A673 (cell line): Measurements from ENCODE around the gene ARSG.

Source experiments
- EZH2 ChIP-seq: fragments of 200-600 bp; sonication (generic); IDR thresholded peaks from 2 replicates; pipeline ENCODE4 v1.6.1; 2017; ENCODE audit warnings: borderline replicate concordance, low read depth, mild to moderate bottlenecking, mixed read lengths, antibody characterized with exemption, low read length; ENCODE audit not compliant: poor library complexity, severe bottlenecking
- TF ChIP-seq, protein P1 (sequence below): fragments of 300-800, 200-600 bp; sonication (generic); conservative IDR thresholded peaks from 2 replicates; pipeline ENCODE4 v1.5.1; 2017; ENCODE audit warnings: low read depth, mild to moderate bottlenecking, antibody characterized with exemption, low read length, moderate library complexity, mixed read lengths

DNA sequence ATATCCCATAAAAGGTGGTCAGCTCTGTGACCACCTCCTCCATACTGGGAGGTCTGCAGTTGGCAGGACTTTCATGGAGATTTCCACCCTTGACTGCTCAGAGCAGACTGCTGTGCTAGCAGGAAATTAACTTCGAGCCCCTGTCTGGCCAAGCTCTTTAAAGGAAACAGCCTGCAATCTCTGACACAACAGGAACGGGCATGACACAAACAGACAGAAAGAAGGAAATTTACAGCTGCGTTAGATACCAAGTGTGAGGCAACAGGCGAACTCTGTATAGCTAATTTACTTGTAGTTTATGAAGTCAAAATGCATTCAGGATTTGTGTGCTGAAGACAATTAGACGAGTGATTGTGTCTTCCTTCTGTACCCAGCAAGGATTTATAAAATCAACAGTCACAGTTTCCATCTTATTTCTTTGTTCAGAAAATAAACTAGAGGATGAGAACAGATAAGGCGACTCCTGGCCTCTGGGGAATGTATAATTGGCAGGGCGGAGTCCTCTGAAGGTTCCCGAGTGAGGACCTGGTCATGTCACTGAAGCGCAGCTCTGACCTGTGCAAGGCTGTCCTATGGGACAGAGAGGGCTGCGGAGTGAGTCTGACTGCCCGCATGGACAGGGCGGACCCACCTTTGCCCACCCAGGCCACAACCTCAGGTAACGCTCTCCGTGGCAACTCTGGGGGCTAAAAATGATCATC is 149.9 kb downstream of the ARSG start:
- TF ChIP-seq EZH2: no peak
- TF ChIP-seq, protein P1, sequence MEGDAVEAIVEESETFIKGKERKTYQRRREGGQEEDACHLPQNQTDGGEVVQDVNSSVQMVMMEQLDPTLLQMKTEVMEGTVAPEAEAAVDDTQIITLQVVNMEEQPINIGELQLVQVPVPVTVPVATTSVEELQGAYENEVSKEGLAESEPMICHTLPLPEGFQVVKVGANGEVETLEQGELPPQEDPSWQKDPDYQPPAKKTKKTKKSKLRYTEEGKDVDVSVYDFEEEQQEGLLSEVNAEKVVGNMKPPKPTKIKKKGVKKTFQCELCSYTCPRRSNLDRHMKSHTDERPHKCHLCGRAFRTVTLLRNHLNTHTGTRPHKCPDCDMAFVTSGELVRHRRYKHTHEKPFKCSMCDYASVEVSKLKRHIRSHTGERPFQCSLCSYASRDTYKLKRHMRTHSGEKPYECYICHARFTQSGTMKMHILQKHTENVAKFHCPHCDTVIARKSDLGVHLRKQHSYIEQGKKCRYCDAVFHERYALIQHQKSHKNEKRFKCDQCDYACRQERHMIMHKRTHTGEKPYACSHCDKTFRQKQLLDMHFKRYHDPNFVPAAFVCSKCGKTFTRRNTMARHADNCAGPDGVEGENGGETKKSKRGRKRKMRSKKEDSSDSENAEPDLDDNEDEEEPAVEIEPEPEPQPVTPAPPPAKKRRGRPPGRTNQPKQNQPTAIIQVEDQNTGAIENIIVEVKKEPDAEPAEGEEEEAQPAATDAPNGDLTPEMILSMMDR: no peak
